K562 (cell line): ENCODE data around the gene CRY2. TPM values are rescaled to one million over a fixed set of nuclear protein-coding genes. Genes with fewer than 3 reads are reported as not detected.

ENCODE experiments used
- ATAC-seq: fragments of 200-7000 bp; cut with Tn5 transposase; 3 replicates; pipeline ENCODE4 v1.9.1; 2020; ENCODE audit warnings: moderate library complexity
- BruUV-seq: library from RNA; stranded (reverse); fragments of 400-500 nt; replicated peaks from 2 replicates; lab custom pipeline; 2021; lab: Mats Ljungman, UMichigan
- CTCF ChIA-PET: fragments of 300-600 bp; formaldehyde crosslinking; extraction: SDS; loops from one replicate; lab custom pipeline; 2021; ENCODE audit warnings: low intra/inter-chr PET ratio; lab: Yijun Ruan, JAX
- POLR2A ChIA-PET: fragments of 300-600, 350-650 bp; sonication (Branson Sonifier 250); formaldehyde crosslinking; extraction: SDS; loops from one replicate; lab custom pipeline; 2021; ENCODE audit warnings: antibody characterized with exemption, inconsistent platforms; lab: Yijun Ruan, JAX
- DNase-seq, 4 experiments: peaks; one replicate each; pipeline versions ENCODE4 v3.0.0 to v3.0.0-alpha.2; 2011 to 2018; ENCODE audit warnings: low spot score in 3 of 4, mixed read lengths in 3 of 4; ENCODE audit errors: extremely low read depth in 1 of 4
- FAIRE-seq: peaks from 2 replicates; lab custom pipeline; 2011; peaks lifted over from hg19 to GRCh38; lab: Jason Lieb, UNC
- H2AFZ ChIP-seq: 2 replicates; pipeline ENCODE4 v1.6.0; 2011; ENCODE audit warnings: low read depth, low read length, control low read depth, inconsistent platforms
- H3K27ac ChIP-seq: fragments of 200-600 bp; 3 replicates; pipeline ENCODE4 v1.8.0; 2011; ENCODE audit warnings: low read depth, mild to moderate bottlenecking, control low read depth, inconsistent platforms, low read length, moderate library complexity, mixed read lengths; ENCODE audit errors: extremely low read depth
- H3K27me3 ChIP-seq, 2 experiments: fragments of 300-600 bp in 1 of 2; 2 replicates in 1 of 2; 3 replicates in 1 of 2; pipeline versions ENCODE4 v1.6.0 to v1.8.0; 2011; ENCODE audit warnings: inconsistent platforms in 2 of 2, low read length in 2 of 2, mild to moderate bottlenecking in 1 of 2, mixed read lengths in 1 of 2, moderate library complexity in 1 of 2; ENCODE audit not compliant: control insufficient read depth in 2 of 2, insufficient read depth in 2 of 2
- H3K36me3 ChIP-seq: fragments of 300-600 bp; 3 replicates; pipeline ENCODE4 v1.8.0; 2011; ENCODE audit warnings: mild to moderate bottlenecking, low read length, inconsistent platforms; ENCODE audit not compliant: control insufficient read depth, insufficient read depth
- H3K4me1 ChIP-seq, 2 experiments: fragments of 200-600 bp in 1 of 2; replicated peaks in 1 of 2; 2 replicates in 1 of 2; 3 replicates in 1 of 2; pipeline versions ENCODE4 v1.5.1 to v1.8.0; 2011; ENCODE audit warnings: inconsistent platforms in 2 of 2, low read length in 2 of 2, mild to moderate bottlenecking in 1 of 2, mixed read lengths in 1 of 2, moderate library complexity in 1 of 2; ENCODE audit not compliant: control insufficient read depth in 2 of 2, insufficient read depth in 2 of 2
- H3K4me2 ChIP-seq: 2 replicates; pipeline ENCODE4 v1.6.1; 2011; ENCODE audit warnings: low read length, control low read depth, inconsistent platforms, mixed read lengths; ENCODE audit not compliant: insufficient read depth
- H3K4me3 ChIP-seq: fragments of 200-600 bp; sonication (generic), shearing (Covaris generic); 2 replicates; pipeline ENCODE4 v1.5.1; 2016; ENCODE audit warnings: control low read depth, inconsistent platforms
- H3K79me2 ChIP-seq: fragments of 200-600 bp; 3 replicates; pipeline ENCODE4 v1.8.0; 2011; ENCODE audit warnings: low read length, inconsistent platforms; ENCODE audit not compliant: control insufficient read depth, insufficient read depth
- H3K9ac ChIP-seq, 2 experiments: 2 replicates each; pipeline versions ENCODE4 v1.6.0 to v1.6.1; 2011; ENCODE audit warnings: low read depth in 2 of 2, low read length in 2 of 2, control low read depth in 1 of 2, inconsistent platforms in 1 of 2, mild to moderate bottlenecking in 1 of 2, mixed read lengths in 1 of 2; ENCODE audit not compliant: insufficient read depth in 1 of 2
- H3K9me1 ChIP-seq: one replicate; pipeline ENCODE4 v1.6.0; 2011; ENCODE audit warnings: inconsistent platforms, mild to moderate bottlenecking, low read length, moderate library complexity; ENCODE audit not compliant: control insufficient read depth, insufficient read depth
- H3K9me3 ChIP-seq: replicated peaks from 2 replicates; pipeline ENCODE4 v1.5.1; 2011; ENCODE audit warnings: low read depth, low read length, inconsistent platforms; ENCODE audit not compliant: control insufficient read depth, insufficient read depth
- H4K20me1 ChIP-seq: replicated peaks from 2 replicates; pipeline ENCODE4 v1.6.1; 2011; ENCODE audit warnings: low read length, inconsistent platforms, mixed read lengths; ENCODE audit not compliant: control insufficient read depth, insufficient read depth
- BDP1 ChIP-seq: IDR thresholded peaks from 3 replicates; pipeline ENCODE4 v1.6.1; 2011; ENCODE audit not compliant: insufficient read length, insufficient read depth
- C11orf30 ChIP-seq: fragments of 450-650 bp; IDR thresholded peaks from 2 replicates; pipeline ENCODE4 v1.6.1; 2016; ENCODE audit warnings: low read depth, mild to moderate bottlenecking
- CBFA2T2 ChIP-seq: fragments of 450-650 bp; conservative IDR thresholded peaks from 2 replicates; pipeline ENCODE4 v1.6.1; 2017; ENCODE audit warnings: mild to moderate bottlenecking
- CHCHD3 ChIP-seq: fragments of 250-450 bp; sonication (Bioruptor Pico); IDR thresholded peaks from 2 replicates; pipeline ENCODE4 v2.1.2; 2022; ENCODE audit warnings: mild to moderate bottlenecking
- HCFC1 ChIP-seq: IDR thresholded peaks from 2 replicates; pipeline ENCODE4 v1.6.1; 2012; ENCODE audit warnings: low read depth, low read length, improper control_type of control experiment
- HDAC8 ChIP-seq: fragments of 450-650 bp; IDR thresholded peaks from 2 replicates; pipeline ENCODE4 v1.6.1; 2016; ENCODE audit warnings: mild to moderate bottlenecking, missing genetic modification characterization, moderate library complexity, missing compliant biosample characterization
- KLF13 ChIP-seq: fragments of 450-650 bp; IDR thresholded peaks from 2 replicates; pipeline ENCODE4 v1.6.1; 2016; ENCODE audit warnings: missing genetic modification characterization, low read depth, mild to moderate bottlenecking, missing compliant biosample characterization, moderate library complexity, borderline replicate concordance
- LCOR ChIP-seq: sonication (generic); formaldehyde crosslinking; IDR thresholded peaks from 2 replicates; pipeline ENCODE4 v1.8.0; 2022; ENCODE audit warnings: mild to moderate bottlenecking, missing genetic modification reagents
- NR2C2 ChIP-seq, 2 experiments: fragments of 200-800 bp in 1 of 2; sonication (Bioruptor generic) in 1 of 2; sonication (generic) in 1 of 2; formaldehyde crosslinking in 1 of 2; IDR thresholded peaks; 2 replicates each; pipeline versions ENCODE4 v1.6.1 to v1.8.0; 2016 to 2022; ENCODE audit warnings: mild to moderate bottlenecking in 1 of 2, missing compliant biosample characterization in 1 of 2, missing genetic modification characterization in 1 of 2, missing genetic modification reagents in 1 of 2
- POLR2AphosphoS2 ChIP-seq: IDR thresholded peaks from 2 replicates; pipeline ENCODE4 v1.6.1; 2012; ENCODE audit warnings: low read length, improper control_type of control experiment
- RAD51 ChIP-seq: fragments of 450-650 bp; IDR thresholded peaks from 2 replicates; pipeline ENCODE4 v1.7.1; 2016; ENCODE audit warnings: low read depth, mild to moderate bottlenecking, borderline replicate concordance
- SIX5 ChIP-seq, 2 experiments: IDR thresholded peaks; 2 replicates each; pipeline ENCODE4 v1.6.1; 2011; ENCODE audit warnings: low read length in 2 of 2, borderline replicate concordance in 1 of 2, low read depth in 1 of 2, mild to moderate bottlenecking in 1 of 2, moderate library complexity in 1 of 2; ENCODE audit not compliant: insufficient read depth in 1 of 2
- SPI1 ChIP-seq: IDR thresholded peaks from 2 replicates; pipeline ENCODE4 v1.6.1; 2011; ENCODE audit warnings: low read depth, low read length, control low read depth, borderline replicate concordance
- USF1 ChIP-seq: sonication (generic); formaldehyde crosslinking; IDR thresholded peaks from 2 replicates; pipeline ENCODE4 v1.9.0; 2022; ENCODE audit warnings: mild to moderate bottlenecking, missing genetic modification reagents
- WGBS: fragments of 100-300 bp; shearing (Covaris generic); methylation state at CpG from one replicate; pipeline ENCODE4 v1.1.6; 2016; ENCODE audit warnings: low coverage, mixed read lengths; ENCODE audit not compliant: insufficient coverage; ENCODE audit errors: missing lambda C conversion rate; 5-methylcytosine and 5-hydroxymethylcytosine counted together
- in situ Hi-C: fragments of 300-500 bp; cut with MboI; formaldehyde crosslinking; loops from 4 replicates; pipeline ENCODE4 v1.15.0; 2018; ENCODE audit warnings: inconsistent platforms, mixed read lengths
- intact Hi-C: fragments of 100-400 bp; cut with micrococcal nuclease; formaldehyde crosslinking; loops from 2 replicates; pipeline ENCODE4 v1.14.2; 2022
- polyA plus RNA-seq, 8 experiments: library from polyadenylated mRNA; depleted of rRNA in 4 of 8; stranded (reverse) in 5 of 8; unstranded in 3 of 8; fragments of >200 nt; fragmentation: Nextera tagmentation in 2 of 8; fragmentation: Illumina TruSeq in 1 of 8; extraction: Ambion mirVana in 2 of 8; extraction: Trizol in 1 of 8; gene quantifications; 2 replicates each; pipeline versions ENCODE4 v1.2.1 to v1.2.3, GENCODE V29; 2011 to 2014; ENCODE audit warnings: inconsistent platforms in 1 of 8, missing spikeins in 1 of 8
- total RNA-seq, 7 experiments: library from RNA; depleted of rRNA in 6 of 7; stranded (reverse); fragments of >200 nt in 6 of 7; fragmentation: Illumina TruSeq in 2 of 7; extraction: Trizol in 2 of 7; gene quantifications; 2 replicates each; pipeline versions ENCODE4 v1.2.1 to v1.2.3, GENCODE V29; 2011 to 2021; ENCODE audit warnings: low replicate concordance in 1 of 7
- TF ChIP-seq, protein P1 (sequence below), 2 experiments: fragments of 450-650 bp; IDR thresholded peaks; 2 replicates each; pipeline ENCODE4 v1.6.1; 2018; ENCODE audit warnings: mild to moderate bottlenecking in 2 of 2, low read depth in 1 of 2; ENCODE audit not compliant: partially characterized antibody in 2 of 2
- TF ChIP-seq, protein P2 (sequence below): sonication (generic); formaldehyde crosslinking; IDR thresholded peaks from 2 replicates; pipeline ENCODE4 v1.5.0; 2020; ENCODE audit warnings: missing genetic modification reagents

The CRY2 gene
- total and polyA plus RNA-seq, 9 of the 15 experiments (the other 6 are each of a cell fraction or from before 2014, with no cell fraction given): 2.3 to 23.9 (median 14.8) TPM

- WGBS: 47% methylated on average over 2 of the region's 2 CpGs
- H4K20me1 ChIP-seq: no peaks in the 10 kb centered on the region; the same call in 1 of the 2 replicates
- CTCF ChIA-PET: no interaction called here
- H3K9me1 ChIP-seq: no peaks in the 10 kb centered on the region
- ATAC-seq (no peak), DNase-seq (no peak), FAIRE-seq (no peak)
- H3K9ac ChIP-seq: no peak overlapping the region
- H3K4me3 ChIP-seq: no peak overlapping the region
- intact Hi-C loops (loop anchor here (10.0 kb wide), 1 partner anchor 57 kb away; no protein-coding TSS in a partner anchor), in situ Hi-C loops (no loop called here)
- H3K4me1 ChIP-seq: peaks cover 9 to 24% of the 10 kb centered on the region in 2 experiments; a peak in 4 of 5 replicates
- H3K27ac ChIP-seq: no peak overlapping the region
- peaks cover 17% of the 10 kb centered on the region for H3K79me2 ChIP-seq
- no peaks in the 10 kb centered on the region for H3K36me3 ChIP-seq
- BruUV-seq: no TSS peak
- no peak overlapping the region for H3K4me2 ChIP-seq
- H3K27me3 ChIP-seq: no peaks in the 10 kb centered on the region
- POLR2A ChIA-PET: interaction anchor here (0.7 kb wide), 1 partner anchor 307 kb away, joined by 3 read pairs; no protein-coding TSS in a partner anchor
- peak overlapping the region; percentile 48 for H2AFZ ChIP-seq
- H3K9me3 ChIP-seq: no peaks in the 10 kb centered on the region
- TF ChIP-seq HCFC1 (peak; percentile 80), C11orf30 (no peak), HDAC8 (tag) (no peak), CBFA2T2 (peak; percentile 23; the same call in 1 of the 2 replicates), USF1 (CRISPR knock-in tag) (peak; percentile 69), BDP1 (no peak), SIX5 (IDR thresholded peaks at IDR 0.05; ENCODE audit: borderline replicate concordance in 1 of 2, insufficient read depth in 1 of 2, low read depth in 1 of 2, low read length in 2 of 2) (peak; percentile 44 to 56; a peak in 2 of 4 replicates), NR2C2 (CRISPR knock-in tag; IDR thresholded peaks at IDR 0.05) (no peak), NR2C2 (tag; IDR thresholded peaks at IDR 0.05) (peak; percentile 60; the same call in 1 of the 2 replicates), POLR2AphosphoS2 (no peak), CHCHD3 (CRISPR knock-in tag) (no peak), RAD51 (peak; percentile 75), LCOR (CRISPR knock-in tag) (no peak), KLF13 (tag) (no peak), SPI1 (peak; percentile 55; the same call in 1 of the 2 replicates)
- TF ChIP-seq, protein P1, sequence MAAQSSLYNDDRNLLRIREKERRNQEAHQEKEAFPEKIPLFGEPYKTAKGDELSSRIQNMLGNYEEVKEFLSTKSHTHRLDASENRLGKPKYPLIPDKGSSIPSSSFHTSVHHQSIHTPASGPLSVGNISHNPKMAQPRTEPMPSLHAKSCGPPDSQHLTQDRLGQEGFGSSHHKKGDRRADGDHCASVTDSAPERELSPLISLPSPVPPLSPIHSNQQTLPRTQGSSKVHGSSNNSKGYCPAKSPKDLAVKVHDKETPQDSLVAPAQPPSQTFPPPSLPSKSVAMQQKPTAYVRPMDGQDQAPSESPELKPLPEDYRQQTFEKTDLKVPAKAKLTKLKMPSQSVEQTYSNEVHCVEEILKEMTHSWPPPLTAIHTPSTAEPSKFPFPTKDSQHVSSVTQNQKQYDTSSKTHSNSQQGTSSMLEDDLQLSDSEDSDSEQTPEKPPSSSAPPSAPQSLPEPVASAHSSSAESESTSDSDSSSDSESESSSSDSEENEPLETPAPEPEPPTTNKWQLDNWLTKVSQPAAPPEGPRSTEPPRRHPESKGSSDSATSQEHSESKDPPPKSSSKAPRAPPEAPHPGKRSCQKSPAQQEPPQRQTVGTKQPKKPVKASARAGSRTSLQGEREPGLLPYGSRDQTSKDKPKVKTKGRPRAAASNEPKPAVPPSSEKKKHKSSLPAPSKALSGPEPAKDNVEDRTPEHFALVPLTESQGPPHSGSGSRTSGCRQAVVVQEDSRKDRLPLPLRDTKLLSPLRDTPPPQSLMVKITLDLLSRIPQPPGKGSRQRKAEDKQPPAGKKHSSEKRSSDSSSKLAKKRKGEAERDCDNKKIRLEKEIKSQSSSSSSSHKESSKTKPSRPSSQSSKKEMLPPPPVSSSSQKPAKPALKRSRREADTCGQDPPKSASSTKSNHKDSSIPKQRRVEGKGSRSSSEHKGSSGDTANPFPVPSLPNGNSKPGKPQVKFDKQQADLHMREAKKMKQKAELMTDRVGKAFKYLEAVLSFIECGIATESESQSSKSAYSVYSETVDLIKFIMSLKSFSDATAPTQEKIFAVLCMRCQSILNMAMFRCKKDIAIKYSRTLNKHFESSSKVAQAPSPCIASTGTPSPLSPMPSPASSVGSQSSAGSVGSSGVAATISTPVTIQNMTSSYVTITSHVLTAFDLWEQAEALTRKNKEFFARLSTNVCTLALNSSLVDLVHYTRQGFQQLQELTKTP (IDR thresholded peaks at IDR 0.05; ENCODE audit: low read depth in 1 of 2, partially characterized antibody in 2 of 2): peak in 1 of 2 experiments; percentile 46
- TF ChIP-seq, protein P2, sequence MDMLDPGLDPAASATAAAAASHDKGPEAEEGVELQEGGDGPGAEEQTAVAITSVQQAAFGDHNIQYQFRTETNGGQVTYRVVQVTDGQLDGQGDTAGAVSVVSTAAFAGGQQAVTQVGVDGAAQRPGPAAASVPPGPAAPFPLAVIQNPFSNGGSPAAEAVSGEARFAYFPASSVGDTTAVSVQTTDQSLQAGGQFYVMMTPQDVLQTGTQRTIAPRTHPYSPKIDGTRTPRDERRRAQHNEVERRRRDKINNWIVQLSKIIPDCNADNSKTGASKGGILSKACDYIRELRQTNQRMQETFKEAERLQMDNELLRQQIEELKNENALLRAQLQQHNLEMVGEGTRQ: peak; percentile 71; the same call in 1 of the 2 replicates
Measured at GRCh38 chr11:45801723-45802315, 45.5 kb upstream of the CRY2 start.
